T1000 (cell line): ENCODE data around the gene FAM163B.
"Not testable (repeated sequence)": the region's sequence is repeated elsewhere in the genome, so short reads cannot be mapped to it uniquely, and the experiment has no call there.

Source experiments
- DNase-seq: peaks from one replicate; lab custom pipeline; 2025; ENCODE audit warnings: mixed read lengths; lab: John Stamatoyannopoulos, UW

Gene FAM163B

DNA sequence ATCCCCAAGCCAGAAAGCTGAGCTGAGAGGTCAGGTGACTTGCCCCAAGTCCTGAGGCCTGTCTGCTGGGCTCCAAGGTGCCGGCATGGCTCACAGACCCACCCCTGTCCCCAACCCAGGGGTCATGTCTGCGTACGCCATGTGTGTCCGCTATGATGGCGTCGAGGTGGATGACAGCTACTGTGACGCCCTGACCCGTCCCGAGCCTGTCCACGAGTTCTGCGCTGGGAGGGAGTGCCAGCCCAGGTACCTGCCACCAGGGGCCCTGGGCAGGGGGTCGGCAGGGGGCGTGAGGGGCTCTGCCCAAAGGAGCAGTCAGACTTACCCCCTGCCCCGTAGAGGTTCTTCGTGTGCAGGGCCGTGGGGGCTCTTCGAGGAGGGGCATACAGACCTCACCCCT lies 42.4 kb downstream of the FAM163B start:
- DNase-seq, result no peak

DNA sequence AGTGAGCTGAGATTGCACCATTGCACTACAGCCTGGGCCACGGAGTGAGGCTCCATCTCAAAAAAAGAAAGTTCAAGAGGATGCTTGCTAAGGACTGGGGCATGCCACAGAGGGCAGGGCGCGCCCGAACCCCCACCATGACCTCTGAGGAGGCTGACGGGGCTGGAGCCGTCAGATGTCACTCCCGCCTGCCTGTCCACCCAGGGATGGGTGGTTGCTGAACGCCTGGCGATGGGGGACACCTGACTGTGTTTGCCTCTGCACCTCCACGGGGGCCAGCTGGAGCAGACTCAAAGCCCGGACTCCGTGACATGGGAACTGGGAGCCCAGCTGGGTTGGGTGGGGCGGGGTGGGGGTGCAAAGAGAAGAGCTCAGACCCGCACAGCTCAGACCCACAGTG lies 42.8 kb downstream of the FAM163B start:
- no peak for DNase-seq

DNA sequence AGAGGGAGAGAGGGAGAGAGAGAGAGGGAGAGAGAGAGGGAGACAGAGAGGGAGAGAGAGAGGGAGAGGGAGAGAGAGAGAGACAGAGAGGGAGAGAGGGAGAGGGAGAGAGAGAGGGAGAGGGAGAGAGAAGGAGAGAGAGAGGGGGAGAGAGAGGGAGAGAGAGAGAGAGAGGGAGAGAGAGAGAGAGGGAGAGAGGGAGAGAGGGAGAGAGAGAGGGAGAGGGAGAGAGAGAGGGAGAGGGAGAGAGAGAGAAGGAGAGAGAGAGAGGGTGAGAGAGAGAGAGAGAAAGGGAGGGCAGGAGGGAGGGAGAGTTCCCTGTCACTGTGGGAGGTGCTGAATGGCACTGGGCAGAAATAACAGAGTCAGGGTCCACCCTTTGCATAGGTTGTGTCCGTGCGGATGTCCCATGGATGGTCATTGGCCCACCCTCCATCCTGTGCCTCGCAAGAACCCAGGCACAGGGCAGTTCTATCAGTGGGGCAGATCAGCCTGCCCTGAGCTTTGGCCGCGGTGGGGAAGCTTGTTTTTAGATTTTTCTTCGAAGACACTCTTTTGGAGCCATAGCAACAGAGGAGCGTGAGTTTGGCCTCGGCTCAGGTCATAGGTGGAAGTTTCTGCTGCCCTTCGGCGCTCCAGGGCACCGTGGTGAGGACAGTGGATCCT lies 44.6 kb downstream of the FAM163B start:
- no peak for DNase-seq

DNA sequence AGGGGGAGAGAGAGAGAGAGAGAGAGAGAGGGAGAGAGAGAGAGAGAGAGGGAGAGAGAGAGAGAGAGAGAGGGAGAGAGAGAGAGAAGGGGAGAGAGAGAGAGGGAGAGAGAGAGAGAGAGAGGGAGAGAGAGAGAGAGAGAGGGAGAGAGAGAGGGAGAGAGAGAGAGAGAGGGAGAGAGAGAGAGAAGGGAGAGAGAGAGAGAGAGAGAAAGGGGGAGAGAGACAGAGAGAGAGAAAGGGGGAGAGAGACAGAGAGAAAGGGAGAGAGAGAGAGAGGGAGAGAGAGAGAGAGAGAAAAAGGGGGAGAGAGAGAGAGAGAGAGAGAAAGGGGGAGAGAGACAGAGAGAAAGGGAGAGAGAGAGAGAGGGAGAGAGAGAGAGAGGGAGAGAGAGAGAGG lies 45.4 kb downstream of the FAM163B start:
- not testable (repeated sequence) for DNase-seq

DNA sequence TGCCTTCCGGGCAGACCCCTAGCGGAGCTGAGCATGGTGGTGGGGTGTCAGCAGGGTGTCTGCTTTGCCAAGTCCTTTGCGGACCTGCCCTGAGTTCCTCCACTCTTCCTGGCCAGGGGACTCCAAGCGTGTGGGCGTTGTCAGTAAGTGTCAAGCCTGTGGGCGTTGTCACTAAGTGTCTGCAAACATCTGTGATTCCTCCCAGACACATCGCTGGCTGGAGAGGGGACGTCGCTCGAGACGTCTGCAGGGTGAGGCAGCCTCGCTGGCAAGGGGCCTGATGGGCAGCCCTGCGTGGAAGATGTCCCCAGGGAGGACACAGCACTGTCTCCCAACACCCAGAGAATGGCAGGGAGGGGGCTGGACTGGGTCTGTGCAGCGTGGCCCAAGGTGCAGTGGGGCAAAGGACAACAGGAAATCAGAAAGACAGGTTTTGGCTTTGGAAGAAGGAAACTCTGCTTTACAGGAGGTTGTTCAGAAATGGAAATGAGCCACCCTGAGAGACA lies 45.8 kb downstream of the FAM163B start:
- no peak for DNase-seq

DNA sequence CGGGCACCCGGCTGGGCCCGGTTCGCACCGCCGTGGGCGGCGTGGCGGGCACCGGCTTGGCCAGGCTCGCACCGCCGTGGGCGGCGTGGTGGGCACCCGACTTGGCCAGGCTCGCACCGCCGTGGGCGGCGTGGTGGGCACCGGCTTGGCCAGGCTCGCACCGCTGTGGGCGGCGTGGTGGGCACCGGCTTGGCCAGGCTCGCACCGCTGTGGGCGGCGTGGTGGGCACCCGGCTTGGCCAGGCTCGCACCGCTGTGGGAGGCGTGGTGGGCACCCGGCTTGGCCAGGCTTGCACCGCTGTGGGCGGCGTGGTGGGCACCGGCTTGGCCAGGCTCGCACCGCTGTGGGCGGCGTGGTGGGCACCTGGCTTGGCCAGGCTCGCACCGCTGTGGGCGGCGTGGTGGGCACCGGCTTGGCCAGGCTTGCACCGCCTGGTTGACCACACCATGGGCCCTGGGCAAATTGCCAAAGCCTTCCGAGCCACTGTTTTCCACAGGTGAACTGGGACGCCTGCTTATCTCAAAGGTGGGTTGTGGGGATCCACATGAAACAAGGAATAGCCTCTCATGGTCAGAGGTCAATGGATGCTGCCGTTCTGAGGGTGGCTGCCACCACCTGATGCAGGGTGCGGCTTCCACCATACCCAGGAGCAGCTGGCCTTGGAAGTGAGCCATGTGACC lies 46.4 kb downstream of the FAM163B start:
- DNase-seq, result no peak

DNA sequence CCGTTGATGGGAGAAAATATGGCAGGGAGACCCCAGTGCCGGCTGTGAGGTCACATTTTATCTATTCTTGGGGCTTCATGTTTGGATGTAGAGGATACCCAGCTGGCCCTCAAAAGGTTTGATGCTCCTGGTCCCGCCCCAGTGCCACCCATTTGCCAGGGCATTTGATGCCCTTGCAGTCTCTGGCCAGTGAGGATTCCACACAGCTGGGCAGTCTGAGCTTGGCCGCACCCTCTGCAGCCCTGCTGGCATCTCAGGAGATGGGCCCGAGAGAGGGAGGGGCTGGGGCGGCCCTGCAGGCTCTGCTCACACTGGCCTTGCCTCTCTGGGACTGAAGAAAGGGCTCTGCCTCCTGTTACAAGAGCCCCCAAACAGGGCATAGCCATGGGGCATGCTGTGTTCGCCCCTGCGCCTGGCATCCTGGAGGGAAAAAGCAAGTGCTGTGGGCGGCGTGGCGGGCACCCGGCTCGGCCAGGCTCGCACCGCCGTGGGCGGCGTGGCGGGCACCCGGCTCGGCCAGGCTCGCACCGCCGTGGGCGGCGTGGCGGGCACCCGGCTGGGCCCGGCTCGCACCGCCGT lies 47.1 kb downstream of the FAM163B start:
- DNase-seq, result no peak

DNA sequence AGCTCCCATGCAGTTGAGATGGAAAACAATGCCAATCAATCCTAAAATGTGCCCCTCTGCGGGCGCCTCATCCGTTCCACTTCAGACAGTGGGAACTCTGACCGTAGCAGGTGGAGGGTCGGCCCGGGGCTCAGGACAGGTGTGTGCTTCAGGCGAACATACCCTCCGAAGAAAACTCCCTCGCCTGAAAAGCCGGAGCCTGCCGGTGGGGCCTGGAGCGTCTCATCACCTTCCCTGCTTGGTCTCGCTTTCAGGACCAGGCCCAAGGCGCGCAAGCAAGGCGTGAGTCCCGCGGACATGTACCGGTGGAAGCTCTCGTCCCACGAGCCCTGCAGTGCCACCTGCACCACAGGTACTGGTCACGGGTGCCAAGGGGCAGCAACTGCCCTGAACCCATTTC lies 48.2 kb downstream of the FAM163B start:
- DNase-seq, result no peak

DNA sequence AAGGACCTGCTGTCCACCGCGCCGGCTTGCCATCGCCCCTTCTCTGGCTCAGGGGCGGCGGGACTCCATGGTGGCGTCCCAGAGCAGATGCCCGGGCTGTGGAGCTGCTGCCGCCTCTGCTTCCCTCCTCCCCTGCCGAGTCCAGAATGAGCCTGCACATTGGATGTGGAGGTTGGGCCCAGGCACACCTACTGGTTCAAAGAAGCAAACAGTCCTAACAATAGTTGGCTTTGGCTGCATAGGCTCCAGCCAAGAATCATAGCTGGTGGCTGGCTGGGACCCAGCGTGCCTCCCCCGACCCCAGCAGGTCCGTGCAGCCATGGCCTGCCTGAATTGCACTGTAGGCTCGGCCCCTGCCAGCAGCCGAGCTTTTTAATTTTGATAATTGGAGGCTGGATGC lies 48.9 kb downstream of the FAM163B start:
- DNase-seq, result no peak

DNA sequence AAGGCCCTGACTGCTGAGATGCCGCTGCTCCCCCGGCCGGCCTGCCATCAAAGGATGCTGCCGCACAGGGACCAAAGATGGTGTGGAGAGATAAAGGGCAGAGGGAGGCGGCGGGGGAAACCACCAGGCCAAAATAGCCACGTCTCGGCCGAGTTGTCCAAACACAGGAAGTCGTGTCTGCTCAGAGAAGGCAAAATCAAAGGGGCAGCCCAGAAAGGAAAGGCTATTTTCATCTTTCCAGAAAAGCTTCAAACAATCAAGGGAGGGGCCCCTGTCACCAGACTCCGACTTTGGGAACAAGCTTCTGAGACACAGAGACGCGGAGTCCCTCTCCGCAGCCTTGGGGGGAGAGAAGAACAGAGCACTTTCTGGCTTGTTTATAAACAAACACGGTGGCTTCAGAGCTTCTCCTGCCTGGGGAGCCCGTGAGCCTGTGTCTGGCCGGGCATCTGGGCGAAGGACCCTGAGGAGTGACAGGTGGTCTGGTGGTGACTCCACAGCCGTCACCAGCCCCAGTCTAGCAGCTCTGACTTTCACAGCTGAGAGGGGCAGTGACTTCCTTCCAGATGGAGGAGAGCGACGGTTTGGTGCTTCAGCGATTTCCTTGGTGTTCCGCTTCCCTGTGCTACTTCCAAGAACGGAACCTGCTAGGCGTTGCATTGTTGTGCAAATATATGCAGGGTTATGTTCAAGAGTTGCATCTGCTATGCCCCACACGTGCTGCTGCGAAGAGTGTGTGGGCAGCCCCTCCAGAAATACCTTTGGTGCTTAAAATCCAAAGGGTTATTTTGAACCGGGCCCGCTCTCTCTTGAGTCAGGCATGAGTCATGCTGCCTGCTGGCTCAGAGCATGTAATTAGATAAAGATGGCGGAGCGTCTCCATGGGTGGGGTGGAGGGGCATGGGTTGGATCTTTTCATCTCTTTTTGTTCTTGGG lies 50.7 kb downstream of the FAM163B start:
- no peak for DNase-seq

DNA sequence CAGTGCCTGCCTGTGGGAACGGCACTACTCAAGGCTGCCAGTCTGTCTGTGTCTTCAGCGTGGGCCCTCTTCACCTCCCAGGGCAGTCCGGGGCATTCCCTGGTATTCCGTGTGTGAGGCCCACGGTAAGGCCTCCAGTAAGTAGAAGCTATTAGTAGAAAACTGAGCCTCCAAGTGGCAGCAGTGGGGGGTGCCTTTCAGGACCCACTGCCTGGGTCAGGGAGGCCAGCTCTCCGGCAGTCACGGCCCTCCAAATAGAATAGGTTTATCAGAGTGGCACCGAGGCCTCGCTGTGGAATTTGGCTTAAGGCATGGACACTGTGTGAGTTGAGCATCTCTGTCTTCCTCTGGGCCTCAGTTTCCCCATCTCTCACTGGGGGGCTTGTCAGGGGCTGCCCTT lies 51.6 kb downstream of the FAM163B start:
- DNase-seq, result no peak

DNA sequence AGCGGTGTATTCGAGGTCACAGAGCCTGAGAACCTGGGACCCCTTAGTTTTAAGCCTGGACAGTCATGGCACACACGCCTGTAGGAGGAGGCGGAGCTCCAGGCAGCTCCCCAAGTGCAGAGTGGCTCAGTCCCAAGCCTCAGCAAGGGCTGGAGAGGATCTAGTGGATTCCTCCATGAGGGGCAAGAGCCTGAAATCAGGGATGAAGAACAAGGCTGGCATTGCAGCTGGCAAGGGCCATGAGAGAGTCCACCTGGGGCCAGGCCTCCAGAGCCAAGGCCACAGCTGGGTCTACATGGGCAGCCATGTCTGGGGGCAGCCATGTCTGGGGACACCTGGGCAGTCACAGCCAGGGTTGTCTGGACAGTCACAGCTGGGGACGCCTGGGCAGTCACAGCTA lies 52.8 kb downstream of the FAM163B start:
- no peak for DNase-seq

DNA sequence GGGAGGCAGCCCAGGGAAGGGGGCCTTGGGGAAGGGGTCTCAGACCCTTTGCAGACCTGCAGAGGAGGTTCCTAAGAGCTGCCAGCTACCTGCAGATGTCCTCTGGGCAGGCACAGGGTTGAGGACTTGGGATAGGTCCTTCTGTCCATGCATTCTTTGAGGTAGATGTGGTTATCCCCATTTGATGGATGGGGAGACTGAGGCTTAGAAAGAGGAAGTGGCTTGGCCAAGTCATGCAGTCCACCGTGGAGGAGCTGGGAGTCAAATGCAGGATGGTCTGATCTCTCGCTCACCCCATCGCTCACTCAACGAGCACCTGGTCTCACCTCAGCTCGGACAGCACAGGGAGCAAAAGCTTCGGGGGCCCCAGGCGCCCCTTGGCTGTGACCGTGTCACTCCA lies 54.5 kb downstream of the FAM163B start:
- DNase-seq, result no peak

DNA sequence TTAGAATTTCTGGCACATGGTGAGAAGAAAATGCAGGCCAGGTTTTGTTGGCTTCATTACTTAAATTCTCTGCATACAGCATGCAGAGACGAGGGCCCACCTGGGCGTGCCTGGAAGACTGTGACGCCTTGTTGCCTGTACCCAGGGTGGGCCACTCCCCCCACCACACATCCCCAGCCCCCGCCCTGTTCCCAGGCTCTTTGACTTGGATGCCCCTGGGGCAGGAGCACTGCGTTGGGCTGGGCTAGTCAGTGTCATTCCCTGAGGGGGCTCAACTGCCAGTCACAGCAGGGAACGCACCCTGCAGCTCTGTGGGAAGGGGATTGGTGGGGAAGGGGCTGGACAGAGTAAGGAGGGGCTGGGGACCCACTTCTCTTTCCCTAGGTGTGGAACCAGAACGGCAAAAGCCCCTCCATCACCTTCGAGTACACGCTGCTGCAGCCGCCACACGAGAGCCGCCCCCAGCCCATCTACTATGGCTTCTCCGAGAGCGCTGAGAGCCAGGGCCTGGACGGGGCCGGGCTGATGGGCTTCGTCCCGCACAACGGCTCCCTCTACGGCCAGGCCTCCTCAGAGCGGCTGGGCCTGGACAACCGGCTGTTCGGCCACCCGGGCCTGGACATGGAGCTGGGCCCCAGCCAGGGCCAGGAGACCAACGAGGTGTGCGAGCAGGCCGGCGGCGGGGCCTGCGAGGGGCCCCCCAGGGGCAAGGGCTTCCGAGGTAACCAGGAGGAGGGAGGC lies 55.0 kb downstream of the FAM163B start:
- no peak for DNase-seq

DNA sequence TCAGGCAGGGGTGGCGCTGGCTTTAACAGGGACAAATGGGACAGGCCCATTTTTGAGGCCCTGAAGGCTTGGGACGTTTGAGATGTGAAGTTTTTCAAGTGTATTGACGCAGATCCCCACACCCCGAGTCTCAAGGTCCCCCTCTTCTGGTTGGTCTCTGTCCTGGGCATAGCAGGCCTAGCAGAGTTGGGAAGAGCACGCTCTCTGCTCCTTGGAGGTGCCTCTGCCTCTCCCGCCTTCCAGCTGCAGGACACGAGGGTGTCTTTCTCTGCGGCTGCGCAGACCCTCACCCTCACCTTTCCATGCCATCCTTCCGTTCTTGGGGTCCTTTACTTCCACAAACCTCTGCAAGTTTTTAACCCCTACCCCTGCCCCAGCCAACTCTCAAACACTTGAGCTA lies 56.1 kb downstream of the FAM163B start:
- no peak for DNase-seq

DNA sequence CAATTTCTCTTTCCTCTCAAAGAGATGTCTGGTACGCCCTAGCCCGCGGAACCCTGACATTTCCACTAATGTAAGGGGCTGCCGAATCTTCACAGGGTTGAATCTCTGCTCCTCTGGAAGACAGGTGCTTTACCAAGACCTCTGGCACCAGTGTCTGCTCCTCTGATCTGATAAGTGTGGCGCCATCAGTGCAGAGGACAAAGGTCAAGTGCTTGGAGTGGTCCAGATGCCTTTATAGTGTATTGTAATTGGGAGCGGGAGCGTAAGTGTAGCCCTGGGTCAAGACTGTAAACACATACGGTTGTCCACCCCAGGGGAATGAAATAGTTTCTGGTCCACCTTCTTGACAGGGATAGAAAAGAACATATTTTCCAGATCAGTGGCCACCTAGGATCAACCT lies 57.0 kb downstream of the FAM163B start:
- DNase-seq, result no peak

DNA sequence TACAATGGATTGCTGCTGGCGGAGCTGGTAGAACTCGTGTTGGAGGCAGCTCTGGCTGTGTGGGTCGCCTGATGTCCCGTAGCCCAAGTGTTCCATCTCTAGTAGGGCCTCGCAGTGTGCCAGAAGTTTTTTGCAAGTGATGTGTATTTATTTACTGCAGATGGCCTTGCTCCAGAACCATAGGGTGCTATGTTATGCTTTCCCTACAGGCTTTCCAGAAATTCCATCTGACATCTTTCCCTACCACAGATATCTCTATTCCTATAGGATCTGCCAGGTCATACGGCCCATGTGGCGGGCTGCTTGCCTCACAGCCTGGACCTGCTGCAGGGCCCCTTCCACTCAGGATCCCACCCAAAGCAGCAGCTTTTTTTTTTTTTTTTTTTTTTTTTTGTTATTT lies 57.7 kb downstream of the FAM163B start:
- DNase-seq, result no peak

DNA sequence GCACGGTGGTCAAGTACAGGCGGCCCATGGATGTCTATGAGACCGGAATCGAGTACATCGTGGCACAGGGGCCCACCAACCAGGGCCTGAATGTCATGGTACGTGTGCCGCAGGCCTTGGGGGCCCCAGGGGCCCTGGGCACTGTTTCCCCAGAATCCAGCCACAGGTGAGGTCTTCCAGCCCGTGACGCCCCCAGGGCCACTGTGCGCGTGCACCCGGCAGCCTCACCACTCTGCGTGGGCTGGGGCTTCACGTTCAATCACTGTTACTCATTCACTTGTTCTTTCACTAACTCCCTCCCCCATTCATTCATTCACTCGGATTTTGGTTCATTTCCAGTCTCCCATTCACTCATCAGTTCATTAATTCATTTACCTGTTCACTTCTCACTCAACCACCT lies 62.1 kb downstream of the FAM163B start:
- no peak for DNase-seq

DNA sequence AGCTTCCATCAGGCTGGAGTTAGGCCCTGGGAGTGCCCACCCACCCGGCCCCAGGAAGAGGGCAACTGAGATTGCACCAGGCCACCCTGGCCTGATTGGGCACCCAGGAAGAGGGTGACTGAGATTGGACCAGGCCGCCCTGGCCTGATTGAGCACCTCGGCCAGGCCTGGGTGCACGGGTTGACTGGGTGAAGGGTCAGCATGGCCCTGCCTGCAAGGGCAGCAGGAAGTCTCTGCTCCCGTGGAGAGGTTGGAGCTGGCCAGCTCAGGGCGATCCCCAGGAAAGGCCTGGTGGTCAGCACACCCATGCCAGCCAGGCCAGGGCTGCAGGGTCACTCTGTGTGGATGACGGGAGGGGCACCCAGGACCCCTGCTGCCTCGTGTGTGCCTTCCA lies 62.9 kb downstream of the FAM163B start:
- DNase-seq, result no peak

DNA sequence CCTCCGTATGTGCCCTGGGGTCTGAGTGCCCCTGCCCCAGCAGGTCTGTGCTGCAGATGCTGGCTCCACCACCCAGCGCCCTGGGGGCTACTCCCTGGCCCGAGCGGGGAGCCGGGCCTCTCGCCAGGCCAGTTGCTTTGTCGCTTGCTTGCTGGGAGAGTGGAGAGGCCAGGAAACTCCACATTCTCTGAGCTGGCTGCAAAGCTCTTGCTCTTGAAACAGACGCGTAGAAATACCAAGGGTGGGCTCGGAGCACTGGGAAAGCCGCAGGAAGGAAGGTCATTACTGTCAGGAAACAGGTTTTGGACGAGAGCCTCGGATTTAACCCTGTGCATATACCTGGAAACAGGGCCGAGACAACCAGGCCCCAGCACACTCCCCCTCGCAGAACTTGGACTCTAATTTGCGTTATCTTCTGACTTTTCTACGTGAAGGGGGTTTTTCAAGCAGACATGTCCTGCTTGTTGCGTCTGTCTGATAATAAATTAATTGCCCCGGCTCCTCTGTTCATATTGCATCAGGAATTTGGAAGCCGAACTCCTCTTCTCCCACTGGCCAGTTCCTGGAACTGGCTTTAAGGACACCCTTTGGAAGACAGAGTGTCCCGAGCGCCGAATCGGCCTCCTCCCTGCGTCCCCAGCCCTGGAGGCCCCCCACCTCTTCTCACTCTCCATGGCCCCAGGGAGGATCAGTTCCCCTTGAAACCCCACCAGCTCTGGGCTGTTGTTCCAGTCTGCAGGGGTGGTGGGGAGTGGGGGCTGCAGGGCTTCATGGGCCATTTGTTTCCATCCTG lies 63.5 kb downstream of the FAM163B start:
- DNase-seq, result no peak
